ENCODE data around the gene RNASE11. TPM values are rescaled to one million over a fixed set of nuclear protein-coding genes. Genes with fewer than 3 reads are reported as not detected.

Gene RNASE11
- total RNA-seq, 1 experiment from 2014 or later = not detected

DNA sequence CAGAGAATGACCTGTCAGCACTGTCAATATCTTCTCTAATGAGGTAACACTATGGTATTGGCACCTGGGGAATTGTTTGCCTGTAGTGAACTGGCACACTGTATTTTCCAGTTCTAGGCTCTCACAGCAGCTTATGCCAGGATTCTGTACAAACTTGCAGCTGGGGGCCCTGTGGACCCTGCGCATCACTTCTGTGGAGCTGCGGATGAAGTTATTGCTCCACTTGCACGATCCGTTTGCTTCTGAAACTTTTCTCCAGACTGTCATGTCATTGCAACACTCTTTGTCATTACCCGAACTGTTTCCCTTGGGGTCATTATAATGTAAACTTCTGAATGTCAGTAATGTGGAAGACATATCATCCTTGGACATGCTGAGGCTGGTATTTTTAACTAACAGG, 3.9 kb downstream of the RNASE11 start:
- H3K9me2 ChIP-seq (ENCODE audit: insufficient read depth) = no peaks in the 10 kb centered on the region
- H2AFZ ChIP-seq (ENCODE audit: low read depth, low read length, poor library complexity, severe bottlenecking) = no peak overlapping the region
- POLR2A ChIA-PET = no interaction called here
- intact Hi-C loops (cut with micrococcal nuclease) = loop anchor here (10.0 kb wide), 1 partner anchor 49 kb away; no protein-coding TSS in a partner anchor
- no peak overlapping the region for H3K4me3 ChIP-seq (replicated peaks in 1 of 2; ENCODE audit: low read depth in 1 of 2, low read length in 2 of 2)
- H3K4me2 ChIP-seq (ENCODE audit: low read length) = no peak overlapping the region
- CTCF ChIA-PET = no interaction called here
- RAD21 ChIA-PET (ENCODE audit: low non-redundant PET in 1 of 2, low total read pairs in 2 of 2, uncharacterized antibody in 2 of 2, unreplicated experiment in 2 of 2) = no interaction called here
- peaks cover 18% of the 10 kb centered on the region; the same call in 1 of the 2 replicates for H3K27me3 ChIP-seq (ENCODE audit: insufficient read depth, low read length)
- no TSS peak for BruUV-seq (replicated peaks)
- TF ChIP-seq EZH2 (IDR thresholded peaks at IDR 0.05) (no peak), POLR2AphosphoS5 (IDR thresholded peaks at IDR 0.05; ENCODE audit: low read depth, low read length) (no peak), CEBPB (IDR thresholded peaks at IDR 0.05; ENCODE audit: low read depth) (no peak), SIN3A (IDR thresholded peaks at IDR 0.05; ENCODE audit: low read depth) (no peak), FOSL1 (IDR thresholded peaks at IDR 0.05; ENCODE audit: low read depth) (no peak)
- DNase-seq (ENCODE audit: low read depth, low spot score) = no peak
- no peak for ATAC-seq
- no peaks in the 10 kb centered on the region for H4K20me1 ChIP-seq (ENCODE audit: insufficient read depth)
- no peaks in the 10 kb centered on the region for H3K36me3 ChIP-seq (ENCODE audit: control insufficient read depth in 1 of 2, insufficient read depth in 2 of 2, low read length in 2 of 2)
- no peaks in the 10 kb centered on the region for H3K4me1 ChIP-seq (ENCODE audit: control insufficient read depth in 1 of 2, insufficient read depth in 2 of 2, low read length in 2 of 2)
- no peak overlapping the region for H3K9ac ChIP-seq (ENCODE audit: low read length)
- H3K27ac ChIP-seq (ENCODE audit: low read depth, low read length) = no peak overlapping the region
- H3K9me3 ChIP-seq (ENCODE audit: control insufficient read depth in 1 of 2, insufficient read depth in 1 of 2, low read depth in 1 of 2, low read length in 2 of 2) = no peaks in the 10 kb centered on the region
- no peaks in the 10 kb centered on the region for H3K79me2 ChIP-seq (ENCODE audit: insufficient read depth, low read length)

- ChIA-PET POLR2A (no interaction called here), RAD21 (ENCODE audit: low non-redundant PET in 1 of 2, low total read pairs in 2 of 2, uncharacterized antibody in 2 of 2, unreplicated experiment in 2 of 2) (no interaction called here), CTCF (no interaction called here)
- no peak overlapping the region for H3K4me2 ChIP-seq (ENCODE audit: low read length)
- no peak overlapping the region for H3K9ac ChIP-seq (ENCODE audit: low read length)
- no peaks in the 10 kb centered on the region for H3K9me3 ChIP-seq (ENCODE audit: control insufficient read depth in 1 of 2, insufficient read depth in 1 of 2, low read depth in 1 of 2, low read length in 2 of 2)
- ATAC-seq (no peak), DNase-seq (ENCODE audit: low read depth, low spot score) (no peak)
- no peak overlapping the region for H2AFZ ChIP-seq (ENCODE audit: low read depth, low read length, poor library complexity, severe bottlenecking)
- no peaks in the 10 kb centered on the region for H3K9me2 ChIP-seq (ENCODE audit: insufficient read depth)
- no TSS peak for BruUV-seq (replicated peaks)
- H3K79me2 ChIP-seq (ENCODE audit: insufficient read depth, low read length) = no peaks in the 10 kb centered on the region
- H3K27me3 ChIP-seq (ENCODE audit: insufficient read depth, low read length) = peaks cover 18% of the 10 kb centered on the region; the same call in 1 of the 2 replicates
- no peaks in the 10 kb centered on the region for H3K36me3 ChIP-seq (ENCODE audit: control insufficient read depth in 1 of 2, insufficient read depth in 2 of 2, low read length in 2 of 2)
- no peak for TF ChIP-seq EGR1 (IDR thresholded peaks at IDR 0.05; ENCODE audit: low read depth)
- no peak for TF ChIP-seq SIN3A (IDR thresholded peaks at IDR 0.05; ENCODE audit: low read depth)
- no peak for TF ChIP-seq FOSL1 (IDR thresholded peaks at IDR 0.05; ENCODE audit: low read depth)
- no peak for TF ChIP-seq ATF3 (IDR thresholded peaks at IDR 0.05)
- no peak for TF ChIP-seq SRF (IDR thresholded peaks at IDR 0.05; ENCODE audit: low read depth)
- H3K4me1 ChIP-seq (ENCODE audit: control insufficient read depth in 1 of 2, insufficient read depth in 2 of 2, low read length in 2 of 2) = no peaks in the 10 kb centered on the region
- H4K20me1 ChIP-seq (ENCODE audit: insufficient read depth) = no peaks in the 10 kb centered on the region
- H3K4me3 ChIP-seq (replicated peaks in 1 of 2; ENCODE audit: low read depth in 1 of 2, low read length in 2 of 2) = no peak overlapping the region
- intact Hi-C loops (cut with micrococcal nuclease) = loop anchor here (10.0 kb wide), 1 partner anchor 48 kb away; no protein-coding TSS in a partner anchor
- H3K27ac ChIP-seq (ENCODE audit: low read depth, low read length) = no peak overlapping the region
Measured at GRCh38 chr14:20583142-20583541, 4.7 kb downstream of the RNASE11 start.
